22Rv1 (cell line): ENCODE measurements around the gene PITRM1.
A peak's percentile ranks its signal among the peaks of the same experiment; 100 is the strongest.

ENCODE experiments used
- H3K27ac ChIP-seq: fragments of 450-650 bp; 2 replicates; pipeline ENCODE4 v1.5.1; 2017
- ZFX ChIP-seq: fragments of 450-650 bp; IDR thresholded peaks from 2 replicates; pipeline ENCODE4 v1.6.1; 2017; ENCODE audit warnings: antibody characterized with exemption, borderline replicate concordance
- TF ChIP-seq, protein P1 (sequence below): fragments of 450-650 bp; IDR thresholded peaks from 2 replicates; pipeline ENCODE4 v1.5.1; 2017; ENCODE audit warnings: mild to moderate bottlenecking

PITRM1 gene

DNA sequence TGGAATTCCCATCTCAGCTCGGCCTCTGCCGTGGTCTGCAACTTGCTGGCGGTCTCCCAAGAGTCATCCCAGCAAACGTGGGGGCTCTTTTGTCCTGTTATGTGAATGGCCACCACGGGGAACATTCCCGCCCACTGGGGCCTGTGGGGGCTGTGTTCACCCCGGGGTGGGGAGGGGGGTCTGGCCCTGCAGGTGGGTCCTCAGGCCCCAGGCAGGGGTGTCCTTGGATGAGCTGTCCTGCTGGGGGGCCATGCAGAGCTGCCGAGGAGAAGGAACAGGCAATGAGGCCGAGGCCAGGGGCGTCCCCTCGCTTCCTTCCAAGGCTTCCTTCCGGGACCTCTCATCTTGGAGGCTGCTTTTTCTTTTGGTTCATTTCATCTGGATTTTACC, 24.4 kb upstream of the PITRM1 start:
- TF ChIP-seq, protein P1, sequence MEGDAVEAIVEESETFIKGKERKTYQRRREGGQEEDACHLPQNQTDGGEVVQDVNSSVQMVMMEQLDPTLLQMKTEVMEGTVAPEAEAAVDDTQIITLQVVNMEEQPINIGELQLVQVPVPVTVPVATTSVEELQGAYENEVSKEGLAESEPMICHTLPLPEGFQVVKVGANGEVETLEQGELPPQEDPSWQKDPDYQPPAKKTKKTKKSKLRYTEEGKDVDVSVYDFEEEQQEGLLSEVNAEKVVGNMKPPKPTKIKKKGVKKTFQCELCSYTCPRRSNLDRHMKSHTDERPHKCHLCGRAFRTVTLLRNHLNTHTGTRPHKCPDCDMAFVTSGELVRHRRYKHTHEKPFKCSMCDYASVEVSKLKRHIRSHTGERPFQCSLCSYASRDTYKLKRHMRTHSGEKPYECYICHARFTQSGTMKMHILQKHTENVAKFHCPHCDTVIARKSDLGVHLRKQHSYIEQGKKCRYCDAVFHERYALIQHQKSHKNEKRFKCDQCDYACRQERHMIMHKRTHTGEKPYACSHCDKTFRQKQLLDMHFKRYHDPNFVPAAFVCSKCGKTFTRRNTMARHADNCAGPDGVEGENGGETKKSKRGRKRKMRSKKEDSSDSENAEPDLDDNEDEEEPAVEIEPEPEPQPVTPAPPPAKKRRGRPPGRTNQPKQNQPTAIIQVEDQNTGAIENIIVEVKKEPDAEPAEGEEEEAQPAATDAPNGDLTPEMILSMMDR = no peak
- no peak for TF ChIP-seq ZFX
- no peak overlapping the region for H3K27ac ChIP-seq

DNA sequence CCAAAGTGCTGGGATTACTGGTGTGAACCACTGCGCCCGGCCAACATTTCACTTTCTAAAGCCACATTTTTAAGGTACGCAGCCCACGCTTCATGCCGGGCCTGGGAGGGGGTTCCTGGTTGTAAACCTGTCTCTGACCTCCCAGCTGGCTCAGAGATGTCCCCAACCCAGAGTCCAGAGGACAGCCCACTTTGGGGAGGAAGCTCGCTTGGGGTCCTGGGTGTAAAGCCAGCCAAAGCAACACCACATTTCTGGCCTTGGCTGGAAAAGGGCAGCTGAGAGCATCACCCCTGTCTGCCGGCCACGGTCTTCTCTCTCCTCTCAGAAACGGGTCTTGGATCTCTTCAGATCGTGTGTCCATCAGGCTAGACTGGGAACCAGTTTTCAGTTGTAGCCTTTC, 23.9 kb upstream of the PITRM1 start:
- no peak overlapping the region for H3K27ac ChIP-seq
- TF ChIP-seq ZFX = no peak
- TF ChIP-seq, protein P1 = no peak

GRCh38 chr10:3195726-3196125, 23.1 kb upstream of the PITRM1 start:
- no peak overlapping the region for H3K27ac ChIP-seq
- TF ChIP-seq ZFX = no peak
- TF ChIP-seq, protein P1 = no peak

GRCh38 chr10:3195286-3195685, 22.7 kb upstream of the PITRM1 start:
- no peak overlapping the region for H3K27ac ChIP-seq
- TF ChIP-seq, protein P1 = no peak

DNA sequence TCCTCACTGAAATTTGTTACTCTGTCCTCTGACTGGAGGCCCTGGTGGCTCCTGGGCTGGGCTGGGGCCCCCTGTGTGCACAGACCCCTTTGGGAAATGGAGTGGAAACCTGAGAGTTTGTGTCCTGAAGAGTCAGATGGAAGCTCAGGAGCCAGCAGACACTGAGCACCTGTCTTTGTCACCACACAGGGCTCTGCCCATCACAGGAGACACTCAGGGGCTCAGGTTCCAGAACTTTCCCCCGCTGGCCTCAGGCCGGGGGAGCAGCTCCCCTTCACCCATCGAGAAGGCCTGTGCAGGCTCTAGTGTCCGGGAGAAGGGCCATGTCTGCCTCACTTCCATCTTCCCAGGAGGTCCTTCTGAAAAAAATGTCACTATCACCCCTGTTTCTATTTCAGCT, 22.3 kb upstream of the PITRM1 start:
- TF ChIP-seq, protein P1 = no peak
- TF ChIP-seq ZFX = no peak

GRCh38 chr10:3193751-3194150, 21.2 kb upstream of the PITRM1 start:
- no peak overlapping the region for H3K27ac ChIP-seq

More for the DNA sequence above, 22.3 kb upstream of the PITRM1 start:
- H3K27ac ChIP-seq = no peak overlapping the region

DNA sequence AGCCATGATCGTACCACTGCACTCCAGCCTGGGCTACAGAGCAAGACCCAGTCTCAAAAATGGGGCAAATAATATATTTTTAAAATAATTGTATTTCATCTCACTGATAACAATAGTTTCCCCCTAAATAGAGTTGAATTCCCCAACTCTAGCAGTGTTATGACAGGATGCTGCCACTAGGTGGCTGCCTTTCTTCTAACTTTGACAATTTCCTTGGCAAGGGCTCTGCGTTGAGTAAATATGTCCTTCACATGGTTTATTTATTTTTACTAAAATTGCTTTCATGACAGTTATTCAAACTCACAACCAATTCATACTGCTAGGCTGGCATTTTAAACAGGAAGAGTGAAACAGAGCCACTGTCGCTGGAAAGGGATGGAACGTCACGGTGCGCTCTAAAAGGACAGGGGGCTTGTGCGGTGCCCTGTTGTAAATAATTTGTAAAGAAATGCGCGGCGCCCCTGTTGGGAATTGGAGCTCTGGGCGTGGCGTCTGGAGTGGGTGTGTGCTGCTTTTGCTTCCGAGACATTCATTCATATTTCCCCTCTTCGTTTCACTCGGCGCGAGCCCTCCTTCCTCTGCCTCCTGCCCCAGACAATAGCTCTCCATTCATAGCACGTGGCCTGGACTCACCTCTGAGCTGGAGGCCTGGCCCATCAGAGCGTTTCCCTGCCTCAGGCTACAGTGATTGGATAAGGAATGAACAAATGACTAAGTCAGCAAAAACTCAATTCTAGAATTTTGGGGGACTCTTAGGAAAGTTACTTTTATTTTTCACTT, 20.5 kb upstream of the PITRM1 start:
- no peak overlapping the region for H3K27ac ChIP-seq
- TF ChIP-seq ZFX = no peak
- TF ChIP-seq, protein P1 = peak; percentile 91

More at GRCh38 chr10:3193751-3194150, 21.2 kb upstream of the PITRM1 start:
- TF ChIP-seq ZFX = no peak
- TF ChIP-seq, protein P1 = no peak
